Middle frontal gyrus (tissue), 1 donor: Measurements from ENCODE around the gene SPEN.

Experiments used
- DNase-seq: peaks from one replicate; pipeline ENCODE4 v3.0.0-alpha.2; 2015; ENCODE audit warnings: low spot score; ENCODE audit errors: extremely low spot score

Gene SPEN

DNA sequence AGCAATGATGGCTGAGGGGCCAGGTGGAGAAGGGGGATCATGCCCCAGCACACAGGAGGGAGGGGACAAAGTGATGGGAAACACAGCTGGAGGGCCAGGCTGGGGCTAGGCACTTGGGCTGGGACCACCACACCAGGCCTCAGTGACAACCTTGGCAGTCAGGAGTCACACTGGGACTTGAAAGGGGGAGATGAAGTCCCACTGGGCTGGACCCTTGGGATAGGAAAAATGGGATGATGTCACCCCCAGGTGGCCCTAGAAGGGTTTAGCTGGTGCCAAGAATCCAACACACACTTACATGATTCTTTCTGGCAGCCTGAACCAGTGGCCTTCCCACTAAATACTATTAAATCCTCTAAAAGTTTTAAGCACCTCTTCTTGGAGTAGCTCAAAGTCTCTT, 111.3 kb downstream of the SPEN start:
- no peak for DNase-seq

DNA sequence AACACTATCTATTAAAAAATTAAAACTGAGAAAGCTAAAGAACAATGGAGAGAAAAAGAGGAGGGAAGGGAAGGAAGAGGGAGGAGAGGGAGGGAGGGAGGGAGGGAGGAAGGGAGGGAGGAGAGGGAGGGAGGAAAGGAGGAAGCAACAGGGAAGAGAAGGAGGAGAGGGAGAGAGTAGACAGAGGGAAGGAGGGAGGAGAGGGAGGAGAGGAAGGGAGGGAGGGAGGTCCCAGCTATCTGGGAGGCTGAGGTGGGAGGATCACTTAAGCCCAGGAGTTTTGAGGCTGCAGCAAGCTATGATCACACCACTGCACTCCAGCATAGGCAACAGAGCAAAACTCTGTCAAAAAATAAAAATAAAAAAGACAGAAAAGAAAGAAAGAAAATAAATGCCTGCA, 111.9 kb downstream of the SPEN start:
- no peak for DNase-seq

- DNase-seq = no peak
Observed at GRCh38 chr1:15959827-15960446, 112.4 kb downstream of the SPEN start.

- no peak for DNase-seq
Observed at GRCh38 chr1:15960808-15961207, 113.3 kb downstream of the SPEN start.

DNA sequence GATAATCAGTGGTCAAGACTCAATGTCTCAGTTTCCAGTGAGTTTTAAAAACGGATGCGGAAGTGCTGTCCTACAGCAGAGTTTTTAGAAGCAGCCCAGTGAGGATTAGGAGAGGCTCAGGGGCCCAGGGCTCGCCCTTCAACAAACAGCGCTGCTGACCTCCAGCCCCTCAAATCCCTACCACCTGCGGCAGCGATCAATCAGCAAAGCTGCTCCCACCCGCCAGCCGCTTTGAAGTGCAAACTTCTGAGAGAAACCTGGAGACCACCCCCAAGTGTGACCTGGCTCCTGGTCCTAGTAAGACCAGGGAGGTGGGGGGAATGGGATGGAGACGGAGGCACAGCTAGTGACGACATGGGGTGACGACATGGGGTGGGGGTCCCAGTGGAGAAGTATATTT, 114.0 kb downstream of the SPEN start:
- DNase-seq = no peak

DNA sequence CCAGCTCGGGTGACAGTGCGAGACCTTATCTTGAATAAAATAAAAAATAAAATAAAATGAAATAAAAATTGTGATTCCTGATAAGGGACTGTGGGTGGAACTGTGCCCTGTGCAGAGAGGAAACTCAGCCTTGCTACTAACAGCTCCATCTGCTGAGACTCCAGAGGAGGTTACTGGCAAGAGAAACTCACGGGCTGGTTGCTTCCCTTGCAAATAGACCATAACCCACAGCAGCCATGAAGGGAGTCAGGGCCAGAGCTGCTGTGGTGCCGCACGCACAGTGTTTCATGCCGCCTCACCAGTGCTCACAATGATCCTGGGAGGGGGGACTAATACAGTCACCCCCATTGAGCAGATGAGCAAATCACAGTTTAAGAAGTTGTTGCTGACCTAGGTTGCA, 114.7 kb downstream of the SPEN start:
- DNase-seq = no peak

DNA sequence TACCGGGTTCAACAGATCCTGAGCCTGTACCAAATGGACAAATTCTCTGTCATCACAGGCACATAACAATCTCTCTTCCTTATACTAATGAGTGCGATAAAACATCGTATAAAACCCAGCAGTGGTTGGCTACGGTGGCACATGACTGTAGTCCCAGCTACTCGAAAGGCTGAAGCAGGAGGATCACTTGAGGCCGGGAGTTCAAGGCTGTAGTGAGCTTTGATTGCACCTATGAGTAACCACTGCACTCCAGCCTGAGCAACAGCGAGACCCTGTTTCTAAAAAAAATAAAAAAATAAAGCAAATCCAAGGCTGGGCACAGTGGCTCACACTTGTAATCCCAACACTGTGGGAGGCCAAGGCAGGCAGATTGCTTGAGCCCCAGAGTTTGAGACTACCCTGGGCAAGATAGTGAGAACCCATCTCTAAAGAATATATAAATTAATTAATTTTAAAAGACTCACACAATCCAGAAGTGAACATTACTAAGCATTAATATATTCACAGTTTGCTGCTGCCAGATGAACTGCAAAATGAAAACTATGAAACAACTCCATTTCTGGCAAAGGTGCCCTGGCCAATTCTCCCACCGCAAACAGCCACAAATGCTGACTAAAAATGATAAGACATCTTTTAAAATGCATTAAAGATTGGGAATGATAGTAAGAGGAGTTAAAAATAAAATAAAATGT, 115.3 kb downstream of the SPEN start:
- no peak for DNase-seq

GRCh38 chr1:15963363-15963967, 116.0 kb downstream of the SPEN start:
- DNase-seq = no peak

- no peak for DNase-seq
Observed at GRCh38 chr1:15963968-15964648, 116.6 kb downstream of the SPEN start.

DNA sequence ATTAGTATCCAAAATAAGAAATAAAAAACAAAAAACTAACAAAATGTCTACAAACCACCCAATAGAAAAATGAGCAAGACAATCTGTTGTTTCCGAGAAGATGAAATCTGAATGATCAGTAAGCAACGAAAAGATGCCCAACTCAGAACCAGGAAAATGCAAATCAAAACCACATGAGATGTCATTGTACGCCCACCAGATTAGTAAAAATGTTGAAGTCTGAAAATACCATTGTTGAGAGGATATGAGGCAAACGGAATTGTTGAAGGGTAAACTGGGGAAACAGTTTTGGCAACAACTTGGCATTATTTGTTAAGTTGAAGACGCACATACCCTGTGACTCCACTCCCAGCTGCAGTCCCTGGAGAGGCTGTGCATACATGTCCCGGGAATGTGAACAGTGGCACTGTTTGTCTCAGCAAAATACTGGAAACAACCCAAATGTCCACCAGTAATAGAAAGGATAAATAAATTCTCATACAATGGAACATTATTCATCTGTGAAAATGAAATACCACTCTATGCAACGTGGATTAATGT, 117.8 kb downstream of the SPEN start:
- peak; percentile 77 for DNase-seq

GRCh38 chr1:15966081-15966955, 118.8 kb downstream of the SPEN start:
- no peak for DNase-seq

- DNase-seq = no peak
Observed at GRCh38 chr1:15966956-15967344, 119.4 kb downstream of the SPEN start.

GRCh38 chr1:15968172-15968571, 120.7 kb downstream of the SPEN start:
- DNase-seq = no peak

- no peak for DNase-seq
Observed at GRCh38 chr1:15969321-15969880, 121.9 kb downstream of the SPEN start.

DNA sequence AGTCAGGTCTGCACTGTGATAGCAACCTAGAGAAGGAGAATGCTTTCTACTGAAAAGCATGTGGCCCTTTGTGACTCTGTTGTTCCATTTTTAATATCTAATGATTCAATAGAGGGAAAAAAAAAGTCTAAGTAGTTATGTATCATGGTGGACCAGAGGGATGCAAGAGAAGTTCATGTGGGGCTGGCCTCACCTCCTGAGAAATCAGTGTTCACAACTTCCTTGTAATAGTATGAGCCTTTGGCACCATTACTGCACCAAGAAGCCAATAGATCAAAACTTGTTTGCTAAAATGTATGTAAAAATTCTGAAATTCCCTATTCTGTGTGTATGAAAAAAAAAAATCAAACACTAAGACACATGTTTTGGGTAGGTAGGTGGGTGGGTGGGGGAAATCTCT, 123.4 kb downstream of the SPEN start:
- no peak for DNase-seq

- no peak for DNase-seq
Observed at GRCh38 chr1:15972409-15972808, 124.9 kb downstream of the SPEN start.

DNA sequence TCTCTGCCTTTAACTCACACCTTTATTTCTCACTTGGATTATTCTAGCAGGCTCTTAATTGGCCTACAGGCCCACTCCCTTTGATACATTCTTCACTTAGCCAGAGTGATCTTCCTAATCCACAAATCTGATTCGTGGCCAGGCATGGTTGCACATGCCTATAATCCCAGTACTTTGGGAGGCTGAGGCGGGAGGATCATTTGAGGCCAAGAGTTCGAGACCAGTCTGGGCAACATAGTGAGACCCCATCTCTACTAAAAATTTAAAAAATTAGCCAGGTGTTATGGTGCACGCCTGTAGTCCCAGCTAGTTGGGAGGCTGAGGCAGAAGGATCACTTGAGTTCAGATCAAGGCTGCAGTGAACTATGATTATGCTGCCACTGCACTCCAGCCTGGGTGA, 126.3 kb downstream of the SPEN start:
- DNase-seq = no peak

GRCh38 chr1:15974855-15975254, 127.3 kb downstream of the SPEN start:
- no peak for DNase-seq

DNA sequence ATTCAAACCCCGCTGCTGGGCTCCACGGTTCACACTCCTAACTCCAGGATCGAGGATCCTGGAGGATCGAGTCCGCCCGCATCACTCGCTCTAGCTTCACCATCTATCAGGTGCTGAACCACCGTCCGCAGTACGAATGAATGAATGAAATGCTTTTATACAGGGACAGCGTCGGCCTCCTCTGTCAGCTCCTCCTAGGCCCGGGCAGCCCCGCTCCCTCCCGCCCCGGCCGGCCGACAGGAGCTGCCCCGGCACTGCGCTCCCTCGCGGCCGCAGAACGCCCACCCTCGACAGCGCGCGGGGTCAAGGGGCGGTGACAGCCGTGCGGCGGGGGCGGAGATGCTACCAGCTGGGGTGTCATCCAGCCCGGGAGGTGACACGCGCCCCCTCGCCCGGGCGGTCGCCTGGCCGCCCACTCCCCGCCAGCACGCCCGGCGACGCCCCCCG, 127.9 kb downstream of the SPEN start:
- no peak for DNase-seq

DNA sequence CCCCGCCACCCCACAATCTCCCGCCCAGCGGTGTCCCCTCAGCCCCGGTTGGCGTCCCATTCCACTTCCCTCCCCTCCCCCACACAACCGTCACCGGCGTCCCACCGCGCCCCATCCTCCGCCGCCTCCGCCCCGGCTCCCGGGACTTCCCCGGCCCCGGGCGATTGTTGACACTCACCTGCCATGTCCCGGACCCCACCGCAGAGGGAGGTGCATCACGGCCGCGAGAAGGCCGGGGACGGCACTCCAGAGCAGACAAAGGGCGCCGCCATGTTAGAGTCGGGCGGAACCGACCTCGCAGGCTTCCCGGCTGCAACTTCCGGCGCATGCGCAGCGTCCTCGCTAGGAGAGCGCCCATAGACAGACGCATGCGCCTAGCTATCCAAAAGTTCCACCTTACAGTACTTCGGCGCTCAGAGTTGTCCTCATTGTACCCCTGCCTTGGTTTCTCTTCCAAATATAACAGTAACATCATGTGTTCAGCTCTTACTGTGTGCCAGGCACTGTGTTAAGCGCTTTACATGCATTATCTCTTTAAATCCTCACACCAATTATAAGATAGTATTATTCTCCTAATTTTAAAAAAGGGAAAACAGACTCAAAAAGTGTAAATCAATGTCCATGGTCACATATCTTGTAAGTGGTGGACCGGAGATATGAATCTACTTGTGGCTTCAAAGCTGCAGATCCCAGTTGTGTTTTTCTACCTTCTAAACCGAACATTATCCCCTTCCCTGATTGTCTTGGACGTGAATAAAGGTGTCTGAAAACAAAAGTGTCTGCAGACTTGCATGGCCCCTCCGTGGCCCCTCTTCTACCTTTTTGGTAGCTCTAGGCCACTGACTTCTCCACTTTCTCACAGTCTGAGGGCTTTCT, 128.5 kb downstream of the SPEN start, which contains the start of gene ZBTB17:
ZBTB17 (minus strand) TSS at position 297 of the 876 bp plus-strand sequence. CDS start 27,606 bp downstream, outside the sequence.
- DNase-seq = peak; percentile 92
